ACHN (cell line): ENCODE results near the gene CLCA2.
A peak's percentile ranks its signal among the peaks of the same experiment; 100 is the strongest.

Experiments
- DNase-seq: peaks from one replicate; pipeline ENCODE4 v3.0.0-alpha.2; 2015
- in situ Hi-C: cut with HindIII; loops from 2 replicates; pipeline ENCODE4 v1.10.0; 2017; ENCODE audit warnings: low sequenced_read_pairs, low pct_ligation_motif_present, low pct_unique_long_range_greater_than_20kb

The CLCA2 gene

DNA sequence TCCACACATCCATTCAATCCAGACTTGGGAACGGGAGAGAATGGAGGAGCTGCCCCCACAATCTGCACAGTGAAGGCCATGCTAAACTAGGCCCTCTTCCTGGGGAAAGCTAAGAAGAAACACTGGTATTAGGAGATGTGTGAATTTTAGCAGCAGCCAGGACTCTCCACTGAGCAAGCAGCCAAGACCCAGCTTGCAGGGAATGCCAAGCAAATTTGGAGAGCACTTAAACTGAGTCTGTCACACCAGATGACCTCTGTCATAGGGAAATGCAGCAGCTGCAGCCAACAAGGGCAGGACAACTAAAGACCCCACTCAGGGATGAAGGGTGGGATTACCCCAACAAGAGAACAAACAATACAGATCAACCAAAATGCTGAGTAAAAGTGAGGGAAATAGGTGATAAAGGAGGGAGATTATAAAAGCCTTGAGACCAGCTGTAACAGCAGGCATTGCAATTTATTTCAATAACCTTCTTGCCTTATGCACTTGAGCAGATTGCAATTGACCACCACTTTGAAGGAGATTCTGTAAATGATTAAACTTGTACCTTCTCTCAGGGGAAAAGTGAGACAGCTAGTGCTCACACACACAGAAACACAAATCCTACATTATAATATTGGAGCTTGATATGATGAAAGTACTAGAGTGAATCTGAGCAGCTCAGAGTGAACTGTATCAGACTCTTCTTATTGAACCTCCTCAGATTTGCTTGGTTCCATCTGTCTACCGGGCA is 42.3 kb downstream of the CLCA2 start:
- no peak for DNase-seq
- in situ Hi-C loops, result no loop called here

DNA sequence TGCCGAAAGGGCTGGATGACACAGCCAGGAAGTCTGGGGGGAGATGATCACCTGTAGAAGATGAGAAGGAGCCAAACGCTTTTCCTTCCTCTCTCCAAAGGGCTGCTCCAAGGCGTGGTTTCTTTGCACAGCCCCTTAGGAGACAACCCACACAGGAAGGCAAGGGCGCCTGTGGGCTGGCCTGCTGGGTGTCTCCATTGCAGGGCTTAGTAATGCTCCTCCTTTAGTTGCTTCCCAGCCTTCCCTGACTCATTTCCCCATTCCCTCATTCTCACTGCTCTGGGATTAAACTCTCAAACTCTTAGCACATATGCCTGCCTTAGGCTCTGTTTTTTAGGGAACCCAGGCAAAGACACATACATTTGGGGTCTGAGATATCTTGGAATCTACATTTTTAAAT is 43.0 kb downstream of the CLCA2 start:
- in situ Hi-C loops, result no loop called here
- no peak for DNase-seq

DNA sequence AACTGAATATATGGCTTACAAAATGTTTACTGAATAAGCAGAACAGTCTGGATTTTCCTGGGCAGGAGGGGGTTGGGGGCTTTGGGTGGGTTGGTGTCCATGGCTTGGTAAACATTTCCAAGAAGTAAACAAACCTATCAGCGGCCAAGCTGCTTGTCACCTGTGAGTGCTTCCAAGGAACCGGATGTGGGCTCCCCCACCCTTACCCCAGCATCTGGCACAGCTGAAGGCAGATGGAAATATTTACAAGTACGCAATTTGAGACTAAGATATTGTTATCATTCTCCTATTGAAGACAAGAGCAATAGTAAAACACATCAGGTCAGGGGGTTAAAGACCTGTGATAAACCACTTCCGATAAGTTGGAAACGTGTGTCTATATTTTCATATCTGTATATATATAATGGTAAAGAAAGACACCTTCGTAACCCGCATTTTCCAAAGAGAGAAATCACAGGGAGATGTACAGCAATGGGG is 44.6 kb downstream of the CLCA2 start, which contains the start of gene CLCA1:
CLCA1 (plus strand) TSS at position 427 of the 477 bp plus-strand sequence; CDS start at position 472, 45 bp downstream.
- in situ Hi-C loops, result no loop called here
- no peak for DNase-seq

DNA sequence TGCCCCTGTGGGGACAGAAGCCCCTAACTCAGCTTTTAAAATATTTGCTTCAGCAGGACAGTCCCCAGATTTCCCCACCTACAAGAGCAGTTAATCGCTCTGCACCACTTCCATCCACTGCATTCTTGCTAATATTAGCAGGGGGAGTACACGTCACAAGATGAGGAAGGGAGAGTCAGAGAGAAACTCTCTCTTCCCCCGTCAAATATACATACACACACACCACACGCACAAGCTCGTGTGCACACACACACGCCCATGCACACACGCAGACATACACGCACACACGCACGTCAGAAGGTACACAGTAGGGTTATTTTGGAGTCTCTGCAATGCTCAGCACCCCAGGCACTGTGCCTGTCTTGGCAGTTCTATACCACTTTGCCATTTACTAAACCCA is 46.9 kb downstream of the CLCA2 start:
- in situ Hi-C loops, result no loop called here
- no peak for DNase-seq

DNA sequence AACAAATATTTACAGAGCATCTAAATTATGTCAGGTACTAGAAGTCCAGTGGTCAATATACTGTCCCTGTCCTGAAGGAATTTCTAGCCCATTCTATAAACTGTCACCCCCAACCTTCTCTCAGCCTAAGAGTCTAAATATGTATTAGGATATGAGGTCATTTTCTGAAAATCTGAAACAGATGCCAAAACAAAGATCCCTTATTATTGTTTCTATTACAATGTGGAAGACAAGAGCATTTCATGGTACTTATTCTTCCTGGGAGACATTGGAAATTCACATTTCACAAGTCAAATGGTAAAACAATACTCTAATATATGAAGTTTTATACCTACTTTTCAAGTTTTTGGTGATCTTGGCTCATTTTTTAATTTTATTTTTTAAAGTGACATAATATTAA is 47.3 kb downstream of the CLCA2 start:
- in situ Hi-C loops, result no loop called here
- DNase-seq, result no peak

DNA sequence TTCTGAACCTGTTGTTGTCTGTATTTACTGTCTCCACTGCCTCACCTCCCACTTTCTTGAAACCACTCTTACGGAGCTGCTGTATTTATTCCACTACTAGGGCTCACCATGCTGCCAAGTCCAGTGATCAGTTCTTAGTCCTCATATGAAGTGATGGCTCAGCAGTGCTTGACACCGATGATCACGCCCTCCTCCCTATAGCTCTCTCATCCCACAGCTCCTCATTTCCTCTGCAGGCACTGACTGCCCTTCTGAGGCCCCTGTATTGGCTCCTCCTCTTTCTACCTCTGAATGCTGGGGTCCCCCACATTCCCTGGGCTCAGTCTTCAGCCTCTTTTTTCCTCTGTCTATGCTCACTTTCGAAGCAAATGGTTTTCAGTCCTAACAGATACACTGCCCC is 48.2 kb downstream of the CLCA2 start:
- in situ Hi-C loops, result no loop called here
- DNase-seq, result no peak

DNA sequence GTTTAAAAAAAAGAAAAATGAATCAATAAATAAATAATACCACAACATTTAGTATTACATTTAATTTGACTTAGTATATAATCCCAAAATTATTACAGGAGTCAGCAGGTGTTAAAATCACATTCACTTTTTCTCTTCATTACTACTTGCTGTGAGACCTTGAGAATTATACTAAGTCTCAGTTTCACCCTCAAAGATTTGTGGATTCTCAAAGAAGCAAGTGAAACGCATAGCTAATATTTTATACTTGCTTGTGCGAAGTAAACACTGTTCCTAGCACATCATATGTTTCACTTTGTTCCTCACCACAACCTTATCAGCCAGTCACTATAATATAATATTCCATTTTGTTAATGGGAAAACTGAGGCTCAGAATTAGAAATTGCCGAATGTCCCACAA is 48.8 kb downstream of the CLCA2 start:
- DNase-seq, result no peak
- in situ Hi-C loops, result no loop called here

DNA sequence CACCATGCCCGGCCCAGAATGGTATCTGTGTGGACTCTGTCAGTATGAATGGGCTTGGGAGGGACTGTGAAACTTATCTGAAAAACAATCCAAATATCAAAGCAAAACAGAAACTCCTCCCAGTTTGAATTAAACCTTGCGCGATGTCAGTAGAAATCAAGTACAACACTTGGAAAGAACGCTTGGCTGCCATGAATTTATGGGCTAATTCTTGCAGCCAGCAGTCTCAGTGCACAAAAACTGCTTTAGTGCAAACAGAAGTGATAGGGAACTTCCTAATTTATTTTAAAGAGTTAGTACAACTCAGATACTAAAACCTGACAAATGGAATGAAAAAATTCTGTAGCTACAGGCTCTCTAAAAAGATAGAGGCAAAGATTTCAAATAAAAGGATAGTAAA is 53.3 kb downstream of the CLCA2 start:
- DNase-seq, result no peak
- in situ Hi-C loops, result no loop called here

DNA sequence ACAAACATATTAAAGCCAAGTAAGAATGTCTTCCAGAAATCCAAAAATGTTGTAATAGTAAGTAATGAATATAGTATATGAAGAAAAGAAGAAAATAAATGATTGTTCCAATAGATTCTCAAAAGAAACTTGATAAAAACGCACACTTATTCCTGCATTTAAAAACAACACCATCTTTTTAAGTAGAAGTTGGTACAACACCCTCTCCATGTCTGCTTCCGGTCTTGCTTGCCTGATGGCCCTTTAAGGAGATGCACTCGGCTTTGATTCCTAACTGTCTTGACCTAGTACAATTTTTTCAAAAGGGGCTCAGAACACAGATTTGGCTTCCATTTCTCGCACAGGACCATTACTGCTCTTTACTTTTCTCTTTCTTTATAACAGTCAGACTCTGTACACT is 53.7 kb downstream of the CLCA2 start:
- in situ Hi-C loops, result no loop called here
- DNase-seq, result no peak

DNA sequence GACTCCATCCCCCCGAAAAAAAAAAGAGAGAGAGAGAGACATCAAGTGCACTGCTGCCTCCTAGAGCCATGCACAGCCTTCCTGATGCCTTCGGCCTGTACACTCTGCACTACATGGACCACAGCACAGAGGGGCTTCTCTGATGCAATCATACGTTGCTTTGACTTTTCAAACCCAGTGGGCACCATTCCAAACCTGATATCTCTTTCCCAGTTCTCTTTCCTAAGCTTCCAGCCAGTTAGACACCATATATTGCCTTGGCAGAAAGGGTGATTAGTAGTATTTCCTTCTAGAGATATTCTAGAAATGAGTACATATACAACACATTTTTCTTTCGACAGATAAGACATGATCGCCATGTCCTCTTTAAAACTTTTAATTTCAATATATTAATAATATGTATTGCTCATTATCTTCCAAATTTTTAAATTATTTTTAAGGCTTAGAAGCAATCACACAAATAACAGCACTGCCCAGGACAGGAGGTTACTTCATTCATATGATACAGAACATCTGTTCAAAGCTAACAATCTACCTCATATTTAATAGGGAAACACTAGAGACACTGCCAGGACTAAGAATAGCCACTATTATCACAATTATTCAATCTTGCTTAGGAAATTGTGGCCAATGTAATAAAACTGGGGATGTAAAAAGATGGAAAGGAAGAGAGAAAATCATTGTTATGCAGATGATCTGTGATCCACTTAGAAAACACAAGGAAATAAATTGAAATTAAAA is 54.6 kb downstream of the CLCA2 start:
- in situ Hi-C loops, result no loop called here
- no peak for DNase-seq

DNA sequence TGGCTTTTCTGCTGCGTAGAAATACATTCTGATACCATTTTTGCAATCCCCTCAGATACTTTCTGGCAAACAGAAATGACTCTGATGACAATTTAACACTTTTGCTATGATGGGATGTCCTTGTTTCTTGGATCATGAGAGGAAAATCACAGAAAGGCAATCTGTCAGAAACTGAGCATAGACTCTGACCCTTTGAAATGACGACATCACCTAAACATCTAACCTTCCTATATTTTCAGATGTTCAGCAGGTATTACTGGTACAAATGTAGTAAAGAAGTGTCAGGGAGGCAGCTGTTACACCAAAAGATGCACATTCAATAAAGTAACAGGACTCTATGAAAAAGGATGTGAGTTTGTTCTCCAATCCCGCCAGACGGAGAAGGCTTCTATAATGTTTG is 58.0 kb downstream of the CLCA2 start:
- in situ Hi-C loops, result no loop called here
- no peak for DNase-seq

DNA sequence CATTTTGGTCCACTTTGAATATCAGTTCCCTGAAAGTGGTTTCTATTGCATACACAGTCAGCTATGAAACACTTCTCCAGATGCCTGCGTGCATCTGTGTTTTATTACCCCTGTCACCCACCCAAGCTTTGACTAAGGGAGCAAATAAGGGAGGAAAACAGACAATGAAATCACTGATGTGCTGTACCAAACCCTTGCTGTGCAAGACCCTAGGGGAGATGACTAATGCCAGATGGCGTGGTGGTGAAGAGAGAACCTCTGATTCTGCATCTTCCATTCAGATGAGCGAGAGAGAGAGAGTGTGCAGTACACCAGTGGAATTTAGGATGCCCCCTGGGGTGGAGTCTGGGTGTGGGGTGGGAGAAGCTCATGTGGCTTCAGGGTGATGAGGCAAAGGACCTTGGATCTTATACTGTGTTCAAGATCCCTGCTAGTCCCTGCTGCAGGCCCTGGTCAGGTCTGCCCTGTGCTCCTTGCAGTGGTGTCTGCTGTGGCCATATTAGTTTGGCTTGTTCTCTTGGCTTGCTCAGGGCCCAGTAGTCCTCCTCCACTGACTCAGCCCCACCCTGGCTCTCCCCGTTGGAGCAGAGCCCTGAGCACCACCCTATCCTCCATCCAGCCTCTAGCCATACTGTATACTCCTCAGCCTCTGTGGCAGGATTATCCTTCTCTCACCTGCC is 63.3 kb downstream of the CLCA2 start:
- in situ Hi-C loops, result no loop called here
- no peak for DNase-seq

DNA sequence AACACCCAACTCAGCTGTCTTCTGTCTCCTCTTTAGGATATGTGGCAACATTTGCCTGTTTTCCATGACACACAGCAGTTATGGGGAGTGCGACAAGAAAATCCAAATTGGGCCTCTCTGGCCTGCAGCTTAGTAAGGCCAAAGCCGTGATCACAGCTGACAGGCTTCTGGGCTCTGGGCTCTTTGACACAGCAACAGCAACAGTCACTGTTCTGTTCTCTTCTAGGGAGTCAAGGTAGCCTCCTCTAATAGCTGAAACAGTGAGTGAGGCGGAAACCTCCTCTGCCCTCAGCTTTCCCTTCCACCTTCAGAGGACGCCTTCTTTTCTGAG is 63.8 kb downstream of the CLCA2 start:
- DNase-seq, result no peak
- in situ Hi-C loops, result no loop called here

DNA sequence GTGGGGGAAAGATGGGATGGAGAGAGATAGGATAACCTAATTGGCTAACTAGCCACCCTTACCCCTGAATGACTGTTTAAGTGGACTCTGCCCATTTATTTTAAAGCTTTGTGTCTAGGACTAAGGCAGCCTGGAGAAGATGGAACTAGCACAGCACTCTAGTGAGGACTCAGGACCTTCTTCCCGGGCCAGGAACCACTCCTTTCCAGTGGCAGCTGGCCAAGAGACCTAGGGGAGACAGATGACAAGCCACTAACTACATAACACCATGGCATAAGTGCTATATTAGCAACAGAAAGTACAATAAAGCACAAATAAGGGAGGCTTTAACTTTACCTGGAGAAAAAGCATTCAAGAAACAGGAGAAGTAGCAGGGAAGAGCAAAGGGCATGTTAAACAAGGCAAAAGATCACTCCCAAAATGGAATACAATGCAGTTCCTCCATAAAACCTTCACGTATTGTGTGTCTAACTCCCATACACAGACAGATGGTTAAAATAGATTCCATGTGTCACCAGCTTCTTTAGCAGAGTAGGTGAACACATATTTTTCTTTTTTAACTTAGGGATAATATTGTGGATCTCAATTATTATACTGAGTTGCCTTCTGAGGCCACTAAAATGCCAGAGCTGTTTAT is 65.4 kb downstream of the CLCA2 start:
- in situ Hi-C loops, result no loop called here
- no peak for DNase-seq

DNA sequence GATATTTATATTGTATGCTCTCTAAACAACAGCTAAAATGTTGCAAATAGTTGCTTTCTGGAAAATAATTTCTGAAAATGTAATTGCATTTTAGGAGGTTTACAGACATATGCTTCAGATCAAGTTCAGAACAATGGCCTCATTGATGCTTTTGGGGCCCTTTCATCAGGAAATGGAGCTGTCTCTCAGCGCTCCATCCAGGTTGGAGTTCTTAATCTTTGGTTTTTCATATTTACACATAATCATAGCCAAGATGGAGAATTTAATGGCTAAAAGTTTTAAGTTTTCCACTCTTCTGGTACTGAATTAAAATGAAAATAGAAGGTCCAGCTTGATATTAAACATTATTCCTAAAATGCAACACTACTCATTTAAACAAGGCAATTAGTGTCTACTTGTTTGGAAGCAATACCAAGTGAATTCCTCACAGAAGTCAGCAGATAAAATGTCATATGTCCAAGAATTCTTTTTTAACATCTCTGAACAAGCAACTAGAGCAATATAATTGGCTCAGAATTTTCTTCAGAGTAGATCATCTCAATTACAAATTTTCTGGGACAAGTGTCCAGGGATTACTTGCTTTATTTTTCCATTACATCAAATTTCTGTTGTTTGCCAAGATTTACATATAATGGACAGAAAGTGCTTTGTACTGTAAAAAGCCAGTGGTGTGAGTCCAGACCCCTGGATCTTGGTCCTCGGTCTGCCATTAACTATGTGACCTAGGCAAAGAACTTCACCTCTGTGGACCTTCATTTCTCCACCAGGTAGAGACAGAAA is 67.4 kb downstream of the CLCA2 start:
- in situ Hi-C loops, result no loop called here

DNA sequence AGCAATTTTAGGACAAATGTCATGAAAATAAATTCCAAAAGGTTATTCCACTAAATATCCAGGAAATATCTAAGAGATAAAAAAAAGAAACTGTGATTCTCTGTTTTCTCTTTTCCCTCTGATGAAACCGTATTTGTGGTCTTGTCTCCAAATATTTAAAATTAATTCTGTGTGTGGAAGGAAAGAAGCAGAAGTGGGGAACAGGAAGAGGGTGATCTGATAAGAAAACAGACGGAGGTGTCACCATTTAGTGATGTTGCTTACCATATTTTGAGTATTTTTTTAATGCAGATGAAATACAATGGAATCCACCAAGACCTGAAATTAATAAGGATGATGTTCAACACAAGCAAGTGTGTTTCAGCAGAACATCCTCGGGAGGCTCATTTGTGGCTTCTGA is 74.3 kb downstream of the CLCA2 start:
- in situ Hi-C loops, result no loop called here
- DNase-seq, result no peak

More for the DNA sequence above, 67.4 kb downstream of the CLCA2 start:
- DNase-seq, result no peak

DNA sequence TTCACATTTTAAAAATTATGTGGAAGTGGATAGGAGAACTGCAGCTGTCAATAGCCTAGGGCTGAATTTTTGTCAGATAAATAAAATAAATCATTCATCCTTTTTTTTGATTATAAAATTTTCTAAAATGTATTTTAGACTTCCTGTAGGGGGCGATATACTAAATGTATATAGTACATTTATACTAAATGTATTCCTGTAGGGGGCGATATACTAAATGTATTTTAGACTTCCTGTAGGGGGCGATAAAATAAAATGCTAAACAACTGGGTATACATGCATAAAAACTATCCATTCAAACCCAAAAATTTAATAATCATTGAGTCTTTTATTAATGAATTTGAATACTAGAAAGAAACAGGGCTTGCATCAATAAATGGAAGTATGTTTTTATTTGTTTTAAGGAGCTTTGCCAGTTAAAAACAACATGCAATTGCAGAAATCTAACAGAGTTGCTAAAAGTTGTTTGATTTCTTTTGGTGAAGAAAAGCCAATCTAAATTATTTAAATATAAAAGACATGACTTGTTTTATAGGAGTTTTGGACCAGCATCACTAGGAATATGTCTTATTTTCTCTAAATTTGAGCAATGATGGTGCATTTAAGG is 76.1 kb downstream of the CLCA2 start:
- in situ Hi-C loops, result no loop called here
- DNase-seq, result peak; percentile 74

DNA sequence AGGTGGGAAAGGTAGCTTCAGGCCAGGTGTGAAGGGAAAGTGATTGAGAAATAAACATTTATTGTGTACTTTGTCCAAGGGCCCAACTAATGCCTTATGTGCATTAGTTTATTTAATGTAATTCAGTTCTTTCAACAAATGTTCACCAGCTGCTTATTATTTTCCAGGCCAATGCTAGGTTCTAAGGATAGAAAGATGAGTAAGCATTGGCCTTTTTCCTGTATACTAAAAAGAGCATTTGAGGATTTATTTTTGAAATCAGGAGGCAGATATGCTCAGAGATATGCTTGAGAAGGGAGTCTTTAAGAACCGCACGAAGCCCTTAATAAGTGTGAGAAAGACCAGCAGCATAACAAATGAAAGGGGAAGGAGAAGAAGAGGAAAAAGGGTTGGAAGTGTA is 76.7 kb downstream of the CLCA2 start:
- no peak for DNase-seq
- in situ Hi-C loops, result no loop called here
